Measurements from ENCODE around the gene KCNK18.

DNA sequence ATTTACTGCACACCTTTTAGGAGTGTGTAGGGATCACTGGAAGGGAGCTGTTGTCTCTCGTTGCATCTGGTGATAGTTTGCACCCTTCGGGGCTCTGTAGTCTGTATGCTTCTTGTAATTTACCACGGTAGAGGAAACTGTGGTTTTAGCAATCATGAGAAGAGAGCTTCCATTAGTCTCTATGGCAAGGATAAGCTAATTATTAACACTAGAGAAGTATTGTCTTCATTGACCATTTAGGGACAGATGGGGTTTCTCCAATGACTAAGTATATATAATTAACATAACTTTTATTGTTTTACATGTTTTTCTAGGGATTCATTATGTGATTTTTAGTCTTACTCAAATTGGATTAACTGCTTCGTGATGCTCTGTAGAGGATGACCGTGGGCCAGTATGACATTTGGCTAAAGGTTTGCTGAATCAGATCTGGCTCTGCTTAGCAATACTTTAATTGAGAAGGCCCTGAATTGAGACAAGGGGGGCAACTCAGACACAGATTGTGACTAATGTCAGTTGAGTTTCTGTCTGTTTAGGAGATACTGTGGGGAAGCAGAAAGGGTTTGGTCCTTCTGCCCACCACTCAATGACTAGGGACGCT lies 52.3 kb downstream of the KCNK18 start:
- TF ChIP-seq TAF1 (IDR thresholded peaks at IDR 0.05; ENCODE audit: low read depth, low read length) (no peak), POLR2A (IDR thresholded peaks at IDR 0.05; ENCODE audit: low read depth, low read length) (no peak), POLR2AphosphoS5 (IDR thresholded peaks at IDR 0.05; ENCODE audit: low read depth, low read length) (no peak), PAX5 (IDR thresholded peaks at IDR 0.05; ENCODE audit: insufficient read depth, low read length, severe bottlenecking) (no peak)
